ENCODE data around the gene TBC1D2B.
"Not testable (repeated sequence)": the region's sequence is repeated elsewhere in the genome, so short reads cannot be mapped to it uniquely, and the experiment has no call there.

TBC1D2B gene

DNA sequence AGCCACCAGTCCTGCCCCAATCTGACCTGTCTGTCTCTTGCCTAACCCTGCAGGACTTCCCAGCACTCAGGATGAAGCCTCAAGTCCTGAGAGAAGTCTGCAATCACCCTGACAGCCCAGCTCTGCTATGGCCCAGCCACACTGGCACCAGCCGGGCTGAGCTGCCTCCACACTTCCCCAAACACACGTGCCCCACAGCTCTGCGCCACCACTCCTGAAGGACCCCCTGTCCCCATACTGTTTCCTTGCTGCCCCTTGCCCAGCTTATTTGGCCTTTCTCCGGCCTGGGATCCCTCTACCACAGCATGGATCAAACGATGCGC lies 76.6 kb downstream of the TBC1D2B start:
- DNase-seq (ENCODE audit: low read depth), result no peak

DNA sequence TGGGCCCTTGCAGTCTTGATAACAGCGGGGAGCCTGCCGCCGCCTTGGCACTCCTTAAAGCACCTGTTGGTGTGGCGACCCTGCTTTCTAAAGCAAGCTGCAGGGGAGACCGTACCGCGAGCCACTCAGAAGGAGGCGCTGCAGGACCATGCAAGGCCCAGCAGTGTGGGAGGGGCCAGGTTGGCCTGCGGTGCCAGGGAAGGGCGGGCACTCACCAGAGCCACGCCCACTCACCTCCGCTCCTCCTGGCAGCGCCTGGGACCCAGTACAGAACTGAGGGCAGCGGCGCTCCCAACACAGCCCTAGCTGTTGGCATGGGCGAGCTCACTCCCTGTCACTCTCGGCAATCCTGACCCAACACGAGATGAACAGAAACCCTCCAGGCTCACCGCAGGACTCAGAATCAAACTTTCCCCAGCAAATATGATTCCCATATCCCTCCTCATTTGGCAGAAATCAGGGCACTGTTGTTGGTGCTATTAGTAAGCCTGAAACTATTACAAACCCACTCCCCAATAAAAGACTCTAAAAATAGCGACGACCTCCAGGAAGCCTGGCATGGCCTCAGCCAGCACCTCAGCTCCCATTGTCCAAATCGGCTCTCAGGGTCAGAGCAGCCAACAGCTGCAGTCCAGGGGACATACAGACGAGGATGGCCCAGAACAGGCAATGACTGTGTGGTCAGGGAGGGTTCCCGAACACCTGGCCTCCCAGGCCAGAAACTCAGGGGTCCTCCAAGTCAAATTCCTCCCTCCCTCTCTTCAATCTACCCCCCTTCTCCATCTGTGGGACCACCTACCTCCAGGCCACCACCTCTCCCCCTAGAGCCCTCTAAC lies 77.2 kb downstream of the TBC1D2B start:
- peak; percentile 66 for DNase-seq (ENCODE audit: low read depth)

DNA sequence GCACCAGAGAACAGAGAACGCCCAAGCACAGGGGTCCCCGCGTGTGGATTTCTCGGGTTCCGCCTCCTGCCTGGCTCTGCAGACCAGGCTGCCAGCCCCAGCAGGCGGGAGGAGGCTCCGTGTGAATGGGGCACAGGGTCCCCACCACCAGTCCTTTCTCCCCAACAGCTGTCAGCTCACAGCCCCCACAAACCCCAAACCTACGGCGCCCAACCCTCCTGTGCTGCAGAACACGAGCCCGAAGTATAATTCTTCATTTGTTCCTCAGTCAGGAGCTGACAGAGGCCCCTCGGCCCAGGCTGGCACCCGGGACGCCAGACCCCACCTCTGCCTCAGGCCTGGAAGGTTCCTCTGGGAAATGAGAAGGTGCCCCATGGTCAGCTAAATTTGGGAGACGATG lies 78.0 kb downstream of the TBC1D2B start:
- no peak for DNase-seq (ENCODE audit: low read depth)

DNA sequence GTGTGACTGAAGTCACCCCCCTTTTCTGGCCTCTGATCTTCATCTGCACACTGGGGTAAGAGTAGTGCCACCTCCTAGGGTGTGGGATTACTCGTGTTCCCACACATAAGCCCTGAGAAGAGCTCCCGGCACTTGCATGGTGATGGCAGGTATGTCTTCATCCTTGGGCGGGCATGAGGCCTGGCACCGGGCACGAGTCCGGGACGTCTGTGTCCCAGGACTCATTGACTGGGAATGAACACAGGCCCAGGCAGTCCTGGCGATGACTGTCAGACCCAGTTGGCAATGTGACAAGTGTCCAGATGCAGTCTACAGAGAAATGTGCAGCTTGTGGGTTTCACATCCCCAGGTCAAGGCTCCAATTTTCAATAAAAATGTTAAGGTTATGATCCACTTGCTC lies 78.9 kb downstream of the TBC1D2B start:
- DNase-seq (ENCODE audit: low read depth), result no peak

DNA sequence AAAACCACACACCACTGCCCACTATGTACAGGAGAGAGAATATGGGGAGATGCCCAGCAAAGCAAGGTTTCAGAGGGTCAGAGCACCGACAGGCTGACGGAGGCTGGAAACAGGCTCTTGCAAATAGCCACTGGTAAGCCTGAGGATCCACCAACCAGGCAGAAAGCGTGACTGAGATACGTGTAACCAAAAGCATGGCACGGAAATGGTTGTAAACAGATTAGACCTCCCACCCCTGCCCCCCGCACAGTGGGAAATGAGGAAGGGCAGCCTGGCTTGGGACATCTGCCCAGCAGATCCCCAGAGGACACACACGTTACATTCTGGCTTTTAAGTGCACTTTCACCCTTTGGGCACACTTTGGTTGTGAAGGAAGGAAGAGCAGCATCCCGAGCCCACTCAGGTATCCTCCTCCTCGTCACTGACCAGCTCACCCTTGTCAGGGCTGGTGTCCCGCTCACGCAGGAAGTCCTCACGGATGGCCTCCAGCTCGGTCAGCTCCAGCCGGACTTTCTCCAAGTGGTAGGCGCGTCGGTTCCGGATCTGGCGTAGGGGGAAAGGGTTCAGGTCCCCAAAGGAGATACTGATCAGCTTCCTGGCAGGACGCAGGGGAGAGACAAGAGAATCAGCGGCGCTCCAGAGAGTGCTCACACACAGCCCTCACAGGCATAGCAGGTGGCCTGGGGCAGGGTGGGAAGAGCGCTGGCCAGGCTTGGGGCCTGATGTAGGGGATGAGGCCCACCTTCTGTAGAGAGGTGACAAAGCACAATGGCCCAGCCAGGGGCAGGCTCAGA lies 79.6 kb downstream of the TBC1D2B start:
- DNase-seq (ENCODE audit: low read depth), result not testable (repeated sequence)

DNA sequence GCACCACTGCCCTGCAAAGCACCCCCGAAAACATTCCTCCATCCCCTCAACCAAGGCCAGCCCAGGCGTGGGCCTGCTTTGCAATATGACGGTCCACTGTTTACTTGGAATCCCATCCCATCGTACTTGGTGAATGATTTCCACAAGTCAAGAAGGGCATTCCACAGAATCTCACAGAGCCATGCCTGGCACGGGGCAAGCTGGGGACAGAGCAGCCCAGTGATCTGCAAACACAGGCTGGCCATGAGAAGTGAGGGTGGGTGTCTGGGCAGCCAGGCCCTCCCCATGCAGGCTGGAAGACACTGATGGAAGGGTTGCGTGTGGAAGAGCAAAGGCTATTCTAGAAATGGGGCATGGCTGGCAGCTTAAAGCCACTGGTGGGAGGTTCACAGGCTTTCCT lies 80.3 kb downstream of the TBC1D2B start:
- DNase-seq (ENCODE audit: low read depth), result not testable (repeated sequence)

DNA sequence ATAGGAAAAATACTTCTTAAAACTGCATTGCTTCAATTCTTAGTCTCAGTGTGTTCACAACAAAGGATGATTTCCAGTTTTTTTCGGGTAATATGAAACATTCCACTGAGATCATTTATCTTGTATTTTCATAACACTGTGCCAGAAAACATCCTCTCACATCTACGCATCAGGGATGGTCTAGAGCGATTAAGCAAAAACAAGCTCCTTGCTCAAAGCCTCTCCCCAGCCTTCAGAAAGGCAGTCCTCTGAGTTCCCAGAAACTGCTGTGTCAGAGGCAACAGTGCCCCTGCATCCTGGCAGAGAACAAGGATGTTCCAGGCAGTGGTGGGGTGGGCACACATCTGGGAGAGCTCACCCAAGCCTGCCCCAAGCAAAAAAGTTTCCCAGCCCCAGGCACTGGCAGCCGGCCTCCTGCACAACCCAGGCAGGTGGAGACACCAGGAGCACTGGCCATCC lies 80.8 kb downstream of the TBC1D2B start:
- not testable (repeated sequence) for DNase-seq (ENCODE audit: low read depth)

DNA sequence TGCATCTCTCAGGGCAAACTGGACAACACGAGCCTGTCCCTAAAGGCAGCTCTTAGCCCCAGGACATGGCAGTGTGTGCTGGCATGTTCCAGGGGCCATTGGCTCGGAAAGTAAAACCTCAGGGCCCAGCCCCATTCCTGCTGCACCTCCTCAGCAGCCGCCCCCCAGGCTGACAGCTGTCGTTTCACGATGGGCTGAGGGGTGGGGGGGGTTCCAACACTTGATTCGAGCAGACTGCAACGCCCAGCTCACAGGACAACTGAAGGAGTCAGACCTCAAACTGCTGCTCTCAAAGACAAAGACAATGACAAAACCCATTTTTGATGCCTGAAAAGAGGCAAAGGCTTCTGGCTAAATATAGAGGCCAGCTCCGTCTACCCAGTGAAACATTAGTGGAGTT lies 81.3 kb downstream of the TBC1D2B start:
- DNase-seq (ENCODE audit: low read depth), result not testable (repeated sequence)

DNA sequence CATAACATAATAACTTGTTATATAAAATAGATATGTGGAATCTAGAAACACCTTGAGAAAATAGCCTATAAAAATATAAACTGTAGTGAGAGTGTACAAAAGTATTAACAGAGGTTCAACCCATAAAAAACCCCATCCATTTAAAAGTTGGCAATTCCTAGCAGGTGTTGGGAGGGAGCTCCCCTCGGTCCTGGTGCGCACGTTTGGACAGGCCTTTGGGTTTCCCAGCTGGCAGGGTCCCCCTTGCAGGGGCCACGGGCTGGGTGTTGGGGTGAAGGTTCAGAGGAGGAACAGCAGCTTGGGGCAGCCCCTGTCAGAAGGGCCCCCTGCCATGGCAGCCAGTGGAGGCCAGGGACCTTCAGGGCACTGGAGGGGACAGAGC lies 82.0 kb downstream of the TBC1D2B start:
- DNase-seq (ENCODE audit: low read depth), result not testable (repeated sequence)

DNA sequence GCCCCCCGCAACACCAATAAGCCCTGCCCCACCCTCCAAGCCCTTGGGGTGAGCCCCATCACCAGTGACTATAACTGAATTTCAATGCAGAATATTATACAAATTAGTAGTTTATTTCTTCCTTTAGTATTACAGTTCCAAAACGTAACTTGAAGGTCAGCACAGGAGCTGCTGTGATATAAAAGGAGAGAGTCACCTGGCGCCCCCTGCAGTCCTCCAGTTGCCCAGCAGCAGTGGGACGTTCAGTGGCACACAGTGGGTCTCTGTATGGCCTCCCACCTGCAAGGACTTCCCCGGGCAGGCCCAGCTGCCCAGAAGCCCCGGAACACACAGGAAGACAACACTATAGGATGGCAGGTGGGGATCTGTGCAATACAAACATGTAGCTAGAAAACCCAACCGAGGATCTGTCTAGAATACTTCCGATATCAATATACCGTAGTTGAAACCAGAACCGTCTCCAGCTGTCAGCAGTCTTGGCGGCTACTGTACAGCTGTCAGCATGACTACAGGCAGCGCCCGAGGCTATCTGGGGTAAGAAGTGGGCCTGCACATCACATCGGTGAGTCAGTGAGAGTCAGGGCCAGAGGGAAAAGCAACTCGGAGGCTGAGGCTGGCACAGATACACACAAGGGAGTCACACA lies 82.5 kb downstream of the TBC1D2B start:
- DNase-seq (ENCODE audit: low read depth), result not testable (repeated sequence)

DNA sequence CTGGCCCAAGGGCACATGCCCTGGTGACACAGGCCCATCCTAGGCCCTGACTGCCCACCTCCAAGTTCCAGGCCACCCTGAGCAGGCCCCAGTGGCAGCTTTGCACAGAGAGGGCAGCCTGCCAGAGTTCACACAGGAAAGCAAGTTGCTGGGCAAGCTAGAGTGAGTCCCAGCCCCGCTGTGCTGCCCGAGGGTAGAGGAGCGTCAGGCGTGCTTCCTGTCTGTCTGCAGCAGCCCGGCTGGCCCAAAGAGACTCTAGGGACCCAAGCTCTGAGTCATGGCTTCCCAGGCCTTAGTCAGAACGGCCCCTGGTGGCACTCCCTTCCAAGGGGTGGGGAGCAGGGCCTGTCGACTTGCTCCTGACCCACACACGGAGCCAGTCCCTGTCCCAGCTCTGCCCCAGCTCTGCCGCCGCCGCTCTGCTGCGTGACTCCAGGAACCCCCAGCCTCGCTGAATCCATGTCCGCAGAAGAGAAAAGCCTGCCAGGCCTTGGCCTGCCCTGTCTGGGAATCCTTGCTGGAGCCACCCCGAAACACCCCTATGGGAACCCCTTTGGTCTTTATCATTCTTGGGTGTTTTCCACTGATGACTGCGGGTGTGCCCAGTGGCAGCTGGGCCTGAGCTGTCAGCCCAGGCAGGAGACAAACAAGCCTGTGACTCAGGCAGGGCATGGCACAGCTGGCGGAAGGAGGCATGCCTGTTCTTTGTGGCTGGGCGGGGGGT lies 83.4 kb downstream of the TBC1D2B start:
- DNase-seq (ENCODE audit: low read depth), result not testable (repeated sequence)

DNA sequence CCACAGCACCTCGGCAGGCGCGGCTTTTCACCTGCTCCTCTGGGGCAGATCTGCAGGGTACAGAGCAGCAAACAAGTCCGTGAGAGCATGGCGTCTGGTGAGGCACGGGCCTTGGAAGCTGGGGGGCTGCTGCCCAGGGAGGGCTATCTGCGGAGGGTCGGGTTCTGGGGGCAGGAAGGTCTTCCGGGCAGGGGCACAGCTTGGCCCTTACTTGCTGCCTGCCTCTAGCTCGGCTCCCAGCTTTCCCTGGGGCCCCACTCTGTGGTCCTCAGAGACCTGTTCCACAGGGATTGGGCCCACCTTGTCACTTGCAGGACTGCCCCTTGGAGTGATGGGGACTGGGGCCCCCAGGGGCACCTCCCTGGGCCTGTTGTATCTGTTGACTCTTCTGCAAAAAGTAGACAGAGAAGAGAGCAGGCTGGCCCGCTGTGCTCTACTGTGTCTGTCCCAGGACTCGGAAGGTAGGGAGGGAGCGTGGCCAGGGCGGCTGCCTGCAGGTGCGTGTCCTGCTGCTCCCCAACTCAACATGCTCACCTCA lies 84.1 kb downstream of the TBC1D2B start:
- no peak for DNase-seq (ENCODE audit: low read depth)

DNA sequence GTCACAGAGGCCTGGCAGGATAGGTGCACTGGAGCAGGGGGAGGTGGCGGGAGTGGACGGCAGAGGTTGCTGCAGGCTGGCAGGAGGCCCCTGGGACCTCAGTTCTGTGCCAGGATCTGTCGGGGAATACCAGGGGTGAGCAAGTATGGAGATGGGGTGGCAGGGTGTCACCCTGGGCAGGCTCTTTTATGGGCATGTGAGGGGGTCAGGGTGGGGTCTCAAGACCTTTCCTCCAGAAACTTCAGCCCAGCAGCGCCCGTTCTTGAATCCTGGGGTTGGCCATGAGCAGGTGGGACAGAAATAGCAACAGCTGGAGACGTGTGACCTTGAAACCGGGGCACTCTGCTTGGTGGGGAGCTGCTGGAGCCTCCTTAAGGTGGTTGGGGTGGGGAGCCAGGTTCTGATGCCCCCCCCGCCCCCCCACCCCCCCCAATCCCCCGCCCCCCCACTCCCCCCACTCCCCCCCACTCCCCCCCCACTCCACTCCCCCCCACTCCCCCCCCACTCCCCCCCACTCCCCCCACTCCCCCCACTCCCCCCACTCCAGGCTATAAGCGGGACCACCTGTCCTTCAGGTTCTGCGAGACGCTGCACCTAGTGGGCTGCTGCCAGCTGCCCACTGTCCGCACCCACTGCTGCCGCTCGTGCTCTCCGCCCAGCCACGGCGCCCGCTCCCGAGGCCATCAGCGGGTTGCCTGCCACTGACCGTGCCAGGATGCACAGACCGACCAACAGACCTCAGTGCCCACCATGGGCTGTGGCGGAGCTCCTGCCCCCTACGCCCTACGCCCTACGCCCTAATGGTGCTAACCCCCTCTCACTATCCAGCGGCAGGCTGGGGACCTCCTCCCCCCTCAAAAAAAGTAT lies 84.9 kb downstream of the TBC1D2B start:
- no peak for DNase-seq (ENCODE audit: low read depth)

DNA sequence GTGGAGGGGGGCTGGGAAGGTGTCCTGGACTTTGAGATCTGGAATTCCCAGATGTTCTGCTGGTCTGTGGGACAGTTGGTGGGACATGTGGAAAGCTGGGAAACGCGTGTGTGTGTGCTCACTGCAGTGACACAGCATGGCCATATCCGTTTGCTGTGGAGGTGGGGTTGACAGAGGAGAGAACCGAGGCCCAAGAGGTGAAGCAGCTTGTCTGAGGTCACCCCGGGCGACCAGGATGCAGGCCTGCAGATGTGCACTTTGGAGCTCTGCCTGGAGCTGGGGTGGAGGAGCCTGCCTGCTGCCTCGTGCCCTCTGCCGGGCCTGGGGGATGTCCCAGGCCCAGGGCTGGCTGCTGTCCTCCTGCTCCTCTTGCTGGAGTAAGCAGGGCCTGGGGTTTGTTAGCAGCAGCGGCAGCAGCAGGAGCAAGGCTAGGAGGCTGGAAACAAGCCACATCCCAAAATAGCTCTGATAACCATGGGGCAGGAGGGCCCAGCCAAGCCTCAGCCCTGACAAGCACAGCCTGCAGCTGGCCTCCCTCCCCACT lies 85.8 kb downstream of the TBC1D2B start:
- DNase-seq (ENCODE audit: low read depth), result not testable (repeated sequence)

DNA sequence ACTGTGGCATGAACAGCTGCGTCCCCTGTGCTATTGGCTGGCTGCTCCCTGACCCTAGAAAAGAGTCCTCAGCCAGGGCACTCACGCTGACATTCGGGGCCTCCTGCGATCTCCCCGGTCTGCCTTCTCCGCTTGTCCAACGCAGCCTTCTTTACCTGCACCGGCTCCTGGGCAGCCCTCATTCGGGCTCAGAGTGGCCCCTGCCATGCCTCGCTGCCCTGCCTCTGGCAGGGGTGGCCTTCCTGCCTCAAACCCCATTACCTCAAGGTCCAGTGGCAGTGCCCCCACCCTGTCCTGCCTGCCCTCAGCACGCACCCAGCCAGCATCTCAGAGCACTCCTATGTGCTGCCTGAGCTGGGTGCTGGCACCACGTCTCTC lies 86.5 kb downstream of the TBC1D2B start:
- no peak for DNase-seq (ENCODE audit: low read depth)

DNA sequence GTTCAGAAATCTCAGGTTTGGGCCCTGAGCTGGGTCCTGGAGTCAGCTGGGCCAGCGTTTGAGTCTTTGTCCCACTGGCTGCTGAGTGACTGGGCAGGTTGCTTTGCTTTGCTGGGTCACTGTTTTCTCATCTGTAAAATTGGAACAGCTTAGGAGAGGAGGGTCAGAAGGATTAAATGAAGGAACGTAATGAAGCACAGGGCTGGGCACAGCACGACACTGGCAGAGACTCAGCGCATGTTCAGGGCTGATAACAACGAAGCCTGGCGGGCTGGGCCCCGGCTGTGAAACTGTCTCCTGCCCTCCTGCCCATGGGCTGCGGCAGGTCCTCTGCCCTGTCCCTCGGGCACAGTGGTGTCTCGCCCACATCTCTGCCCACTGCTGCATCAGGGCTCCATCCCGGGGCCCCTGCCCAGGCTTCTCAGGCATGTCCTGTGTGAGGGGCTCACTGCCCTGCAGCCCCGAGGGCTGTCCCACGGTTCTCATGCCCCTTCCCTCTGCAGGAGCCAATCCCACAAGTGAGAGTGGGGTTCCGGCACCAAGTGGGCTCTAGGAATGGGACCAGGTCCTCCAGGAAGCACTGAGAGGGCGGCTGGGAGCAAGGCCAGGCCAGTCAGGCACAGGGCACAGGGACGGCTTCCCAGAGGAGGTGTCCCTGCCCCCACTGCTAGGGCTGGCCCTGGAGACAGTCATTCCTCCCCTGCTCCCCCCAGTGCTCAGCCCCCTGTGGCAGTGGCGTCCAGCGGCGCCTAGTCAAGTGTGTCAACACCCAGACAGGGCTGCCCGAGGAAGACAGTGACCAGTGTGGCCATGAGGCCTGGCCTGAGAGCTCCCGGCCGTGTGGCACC lies 88.0 kb downstream of the TBC1D2B start:
- no peak for DNase-seq (ENCODE audit: low read depth)

DNA sequence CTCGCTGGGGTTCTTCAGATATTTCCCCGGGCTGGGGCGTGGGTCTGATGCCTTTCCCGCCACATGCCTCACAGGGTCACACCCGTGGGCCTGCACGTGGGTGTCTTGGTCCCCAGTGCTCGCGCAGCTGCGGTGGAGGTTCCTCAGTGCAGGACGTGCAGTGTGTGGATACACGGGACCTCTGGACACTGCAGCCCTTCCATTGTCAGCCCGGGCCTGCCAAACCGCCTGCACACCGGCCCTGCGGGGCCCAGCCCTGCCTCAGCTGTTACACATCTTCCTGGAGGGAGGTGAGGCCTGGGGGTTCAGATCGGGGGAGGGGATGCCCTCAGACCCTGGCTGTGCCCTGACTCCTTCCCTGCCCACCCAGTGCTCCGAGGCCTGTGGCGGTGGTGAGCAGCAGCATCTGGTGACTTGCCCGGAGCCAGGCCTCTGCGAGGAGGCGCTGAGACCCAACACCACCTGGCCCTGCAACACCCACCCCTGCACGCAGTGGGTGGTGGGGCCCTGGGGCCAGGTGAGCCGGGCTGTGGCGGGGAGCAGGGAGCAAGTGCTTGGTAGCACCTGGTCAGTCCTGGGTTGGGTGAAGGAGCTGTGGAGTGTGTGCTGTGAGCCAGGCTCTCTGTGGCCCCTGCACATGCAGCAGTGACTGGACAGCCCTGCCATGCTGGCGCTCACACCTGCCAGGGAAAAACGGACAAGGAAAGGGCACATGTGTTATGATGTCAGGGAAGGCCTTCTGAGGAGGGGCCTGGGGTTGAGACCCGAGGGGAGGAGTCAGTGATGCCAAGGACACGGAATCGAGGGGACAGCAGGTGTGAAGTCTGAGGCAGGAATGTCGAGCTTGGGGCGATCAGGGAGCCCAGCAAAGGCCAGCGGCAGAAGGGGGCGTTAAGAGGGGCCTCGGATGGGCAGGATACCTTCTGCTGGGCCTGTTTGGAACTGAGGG lies 88.9 kb downstream of the TBC1D2B start:
- DNase-seq (ENCODE audit: low read depth), result no peak

DNA sequence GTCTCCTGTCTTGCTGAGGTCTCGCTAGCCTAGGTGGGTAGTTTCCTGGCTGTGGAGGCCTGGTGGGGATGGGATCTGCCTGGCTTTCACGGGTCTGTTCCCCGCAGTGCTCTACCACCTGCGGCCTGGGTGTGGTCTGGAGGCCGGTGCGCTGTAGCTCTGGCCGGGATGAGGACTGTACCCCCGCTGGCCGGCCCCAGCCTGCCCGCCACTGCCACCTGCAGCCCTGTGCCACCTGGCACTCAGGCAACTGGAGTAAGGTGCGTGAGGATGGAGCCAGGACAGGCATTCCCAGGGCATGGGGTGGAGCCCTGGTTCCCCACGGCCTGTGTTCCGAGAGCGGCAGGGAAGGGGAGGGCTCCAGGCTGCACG lies 89.8 kb downstream of the TBC1D2B start:
- not testable (repeated sequence) for DNase-seq (ENCODE audit: low read depth)
